PC-9 (cell line): Measurements from ENCODE around the gene UNC13D. TPM values are rescaled to one million over a fixed set of nuclear protein-coding genes. Genes with fewer than 3 reads are reported as not detected.

Source experiments
- BruUV-seq: library from RNA; stranded (reverse); fragments of 400-500 nt; replicated peaks from 2 replicates; lab custom pipeline; 2021; lab: Mats Ljungman, UMichigan
- CTCF ChIA-PET: fragments of 300-600 bp; sonication (Branson Sonifier 250); formaldehyde crosslinking; loops from one replicate; lab custom pipeline; 2022; ENCODE audit warnings: antibody characterized with exemption; lab: Charles Lee
- POLR2A ChIA-PET: fragments of 300-600 bp; sonication (Branson Sonifier 250); formaldehyde crosslinking; loops from one replicate; lab custom pipeline; 2022; ENCODE audit warnings: antibody characterized with exemption; ENCODE audit not compliant: unreplicated experiment; lab: Charles Lee
- DNase-seq, 2 experiments: peaks; one replicate each; pipeline versions ENCODE4 v3.0.0 to v3.0.0-alpha.2; 2015 to 2022; ENCODE audit warnings: mixed read lengths in 1 of 2
- H2AFZ ChIP-seq: fragments of 200-600 bp; sonication (generic); 2 replicates; pipeline ENCODE4 v1.8.1; 2017; ENCODE audit warnings: antibody characterized with exemption
- H3F3A ChIP-seq: fragments of 200-600 bp; sonication (generic); 2 replicates; pipeline ENCODE4 v1.8.1; 2017; ENCODE audit warnings: antibody characterized with exemption, mild to moderate bottlenecking, low read depth; ENCODE audit not compliant: insufficient read depth
- H3K27ac ChIP-seq: fragments of 200-600 bp; sonication (generic); 2 replicates; pipeline ENCODE4 v1.6.1; 2016; ENCODE audit warnings: mixed run types
- H3K27me3 ChIP-seq: fragments of 200-600 bp; sonication (generic); 2 replicates; pipeline ENCODE4 v1.6.1; 2016; ENCODE audit warnings: low read depth, mixed run types; ENCODE audit not compliant: insufficient read depth
- H3K36me3 ChIP-seq: fragments of 200-600 bp; sonication (generic); 2 replicates; pipeline ENCODE4 v1.6.1; 2016; ENCODE audit warnings: low read depth, mixed run types
- H3K4me1 ChIP-seq: fragments of 200-600 bp; sonication (generic); replicated peaks from 2 replicates; pipeline ENCODE4 v1.6.1; 2016; ENCODE audit warnings: mixed run types; ENCODE audit not compliant: insufficient read depth
- H3K4me2 ChIP-seq: fragments of 200-600 bp; sonication (generic); 2 replicates; pipeline ENCODE4 v1.6.1; 2017; ENCODE audit warnings: mixed run types
- H3K4me3 ChIP-seq: fragments of 200-600 bp; sonication (generic); 2 replicates; pipeline ENCODE4 v1.6.1; 2016; ENCODE audit warnings: mixed run types
- H3K79me2 ChIP-seq: fragments of 200-600 bp; sonication (generic); 2 replicates; pipeline ENCODE4 v1.6.1; 2017; ENCODE audit warnings: low read depth, mixed run types
- H3K9me2 ChIP-seq: fragments of 200-600 bp; sonication (generic); 2 replicates; pipeline ENCODE4 v1.8.1; 2017; ENCODE audit warnings: mild to moderate bottlenecking; ENCODE audit not compliant: insufficient read depth
- H3K9me3 ChIP-seq: fragments of 200-600 bp; sonication (generic); 2 replicates; pipeline ENCODE4 v1.8.1; 2016; ENCODE audit warnings: low read depth; ENCODE audit not compliant: insufficient read depth
- H4K20me1 ChIP-seq: fragments of 200-600 bp; sonication (generic); 2 replicates; pipeline ENCODE4 v1.8.1; 2017; ENCODE audit not compliant: insufficient read depth
- EZH2 ChIP-seq: fragments of 200-600 bp; sonication (generic); IDR thresholded peaks from 2 replicates; pipeline ENCODE4 v1.8.0; 2017; ENCODE audit warnings: antibody characterized with exemption, low read depth
- intact Hi-C: fragments of 100-400 bp; cut with micrococcal nuclease; formaldehyde crosslinking; loops from one replicate; pipeline ENCODE4 v1.10.0; 2022; ENCODE audit not compliant: unreplicated experiment
- total RNA-seq: library from RNA; stranded (reverse); gene quantifications from 2 replicates; pipeline ENCODE4 v1.2.3, GENCODE V29; 2021
- TF ChIP-seq, protein P1 (sequence below): fragments of 200-600 bp; sonication (generic); conservative IDR thresholded peaks from 2 replicates; pipeline ENCODE4 v1.6.1; 2017; ENCODE audit warnings: mixed run types, antibody characterized with exemption, mild to moderate bottlenecking, moderate library complexity

Gene UNC13D
- total RNA-seq, 1 experiment from 2014 or later, result 94.4 TPM

DNA sequence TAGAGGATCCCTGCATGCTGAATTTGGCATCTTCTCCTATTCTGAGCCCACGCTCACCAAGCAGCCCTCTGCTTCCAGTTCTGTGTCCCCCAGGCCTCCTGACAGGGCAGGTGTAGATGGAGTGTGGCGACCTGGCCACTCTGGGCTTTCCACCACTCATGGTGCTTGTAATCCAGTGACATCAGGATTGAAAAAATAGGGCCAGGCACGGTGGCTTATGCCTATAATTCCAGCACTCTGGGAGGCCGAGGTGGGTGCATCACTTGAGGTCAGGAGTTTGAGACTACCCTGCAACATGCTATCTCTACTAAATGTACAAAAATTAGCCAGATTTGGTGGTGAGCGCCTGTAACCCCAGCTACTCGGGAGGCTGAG, 30.2 kb downstream of the UNC13D start:
- no peaks in the 10 kb centered on the region for H3K27me3 ChIP-seq
- CTCF ChIA-PET, result no interaction called here
- no peak overlapping the region for H3K27ac ChIP-seq
- TF ChIP-seq, protein P1, sequence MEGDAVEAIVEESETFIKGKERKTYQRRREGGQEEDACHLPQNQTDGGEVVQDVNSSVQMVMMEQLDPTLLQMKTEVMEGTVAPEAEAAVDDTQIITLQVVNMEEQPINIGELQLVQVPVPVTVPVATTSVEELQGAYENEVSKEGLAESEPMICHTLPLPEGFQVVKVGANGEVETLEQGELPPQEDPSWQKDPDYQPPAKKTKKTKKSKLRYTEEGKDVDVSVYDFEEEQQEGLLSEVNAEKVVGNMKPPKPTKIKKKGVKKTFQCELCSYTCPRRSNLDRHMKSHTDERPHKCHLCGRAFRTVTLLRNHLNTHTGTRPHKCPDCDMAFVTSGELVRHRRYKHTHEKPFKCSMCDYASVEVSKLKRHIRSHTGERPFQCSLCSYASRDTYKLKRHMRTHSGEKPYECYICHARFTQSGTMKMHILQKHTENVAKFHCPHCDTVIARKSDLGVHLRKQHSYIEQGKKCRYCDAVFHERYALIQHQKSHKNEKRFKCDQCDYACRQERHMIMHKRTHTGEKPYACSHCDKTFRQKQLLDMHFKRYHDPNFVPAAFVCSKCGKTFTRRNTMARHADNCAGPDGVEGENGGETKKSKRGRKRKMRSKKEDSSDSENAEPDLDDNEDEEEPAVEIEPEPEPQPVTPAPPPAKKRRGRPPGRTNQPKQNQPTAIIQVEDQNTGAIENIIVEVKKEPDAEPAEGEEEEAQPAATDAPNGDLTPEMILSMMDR, result no peak
- TF ChIP-seq EZH2, result no peak
- no peaks in the 10 kb centered on the region for H3K79me2 ChIP-seq
- no peak for DNase-seq
- peaks cover 6% of the 10 kb centered on the region; the same call in 1 of the 2 replicates for H3K36me3 ChIP-seq
- H2AFZ ChIP-seq, result no peak overlapping the region
- H4K20me1 ChIP-seq, result no peaks in the 10 kb centered on the region
- intact Hi-C loops, result no loop called here
- no peak overlapping the region for H3K4me3 ChIP-seq
- H3F3A ChIP-seq, result peaks cover 3% of the 10 kb centered on the region; the same call in 1 of the 2 replicates
- POLR2A ChIA-PET, result no interaction called here
- BruUV-seq, result no TSS peak
- no peak overlapping the region for H3K4me2 ChIP-seq
- no peaks in the 10 kb centered on the region for H3K9me3 ChIP-seq
- H3K9me2 ChIP-seq, result no peaks in the 10 kb centered on the region
- peaks cover 10% of the 10 kb centered on the region for H3K4me1 ChIP-seq

DNA sequence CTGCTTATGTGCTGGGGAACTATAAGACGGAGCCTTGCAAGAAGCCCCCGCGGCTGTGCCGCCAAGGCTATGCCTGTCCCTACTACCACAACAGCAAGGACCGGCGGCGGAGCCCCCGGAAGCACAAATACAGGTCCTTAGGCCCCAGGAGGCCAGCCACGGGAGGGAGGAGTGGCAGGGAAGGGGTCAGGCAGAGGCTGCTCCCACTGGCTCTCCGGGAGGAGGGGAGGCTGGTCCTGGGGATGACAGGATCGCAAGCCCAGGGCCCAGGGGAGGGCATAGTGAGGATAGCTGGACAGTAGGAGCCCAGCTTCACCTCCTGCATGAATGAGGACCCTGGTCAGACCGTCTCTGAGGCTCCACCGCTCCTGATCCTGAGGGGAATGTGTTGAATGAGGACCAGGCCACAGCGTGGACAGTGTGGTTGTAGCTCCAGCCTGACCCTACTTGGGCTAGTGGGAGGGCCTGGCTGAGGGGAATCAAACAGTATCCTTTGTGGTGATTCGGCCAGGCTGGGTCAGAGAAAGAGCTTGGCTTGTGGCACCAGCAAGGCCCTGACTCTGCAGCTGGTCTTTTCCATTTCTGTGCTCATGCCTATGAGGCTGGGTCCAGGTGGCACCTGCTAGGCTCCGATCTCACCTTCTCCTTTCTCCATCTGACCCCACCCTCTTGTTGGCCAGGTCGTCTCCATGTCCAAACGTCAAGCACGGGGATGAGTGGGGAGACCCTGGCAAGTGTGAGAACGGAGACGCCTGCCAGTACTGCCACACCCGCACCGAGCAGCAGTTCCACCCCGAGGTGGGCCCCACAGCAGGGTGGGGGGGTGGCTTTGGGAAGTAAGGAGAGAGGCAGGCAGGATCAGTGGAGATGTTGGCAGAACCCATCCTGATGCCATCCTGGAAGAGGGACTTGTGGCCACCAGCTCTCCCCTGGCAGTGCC, 30.9 kb downstream of the UNC13D start:
- intact Hi-C loops, result no loop called here
- BruUV-seq, result no TSS peak
- Histone ChIP-seq H4K20me1 (no peaks in the 10 kb centered on the region), H3K4me1 (peaks cover 10% of the 10 kb centered on the region), H2AFZ (no peak overlapping the region), H3K9me3 (no peaks in the 10 kb centered on the region), H3K27ac (no peak overlapping the region), H3K4me3 (no peak overlapping the region), H3K27me3 (no peaks in the 10 kb centered on the region), H3K4me2 (no peak overlapping the region), H3F3A (peaks cover 3% of the 10 kb centered on the region; the same call in 1 of the 2 replicates), H3K36me3 (no peaks in the 10 kb centered on the region), H3K9me2 (no peaks in the 10 kb centered on the region), H3K79me2 (no peaks in the 10 kb centered on the region)
- ChIA-PET CTCF (no interaction called here), POLR2A (no interaction called here)
- no peak for DNase-seq
- TF ChIP-seq EZH2, result no peak
- TF ChIP-seq, protein P1, result no peak

DNA sequence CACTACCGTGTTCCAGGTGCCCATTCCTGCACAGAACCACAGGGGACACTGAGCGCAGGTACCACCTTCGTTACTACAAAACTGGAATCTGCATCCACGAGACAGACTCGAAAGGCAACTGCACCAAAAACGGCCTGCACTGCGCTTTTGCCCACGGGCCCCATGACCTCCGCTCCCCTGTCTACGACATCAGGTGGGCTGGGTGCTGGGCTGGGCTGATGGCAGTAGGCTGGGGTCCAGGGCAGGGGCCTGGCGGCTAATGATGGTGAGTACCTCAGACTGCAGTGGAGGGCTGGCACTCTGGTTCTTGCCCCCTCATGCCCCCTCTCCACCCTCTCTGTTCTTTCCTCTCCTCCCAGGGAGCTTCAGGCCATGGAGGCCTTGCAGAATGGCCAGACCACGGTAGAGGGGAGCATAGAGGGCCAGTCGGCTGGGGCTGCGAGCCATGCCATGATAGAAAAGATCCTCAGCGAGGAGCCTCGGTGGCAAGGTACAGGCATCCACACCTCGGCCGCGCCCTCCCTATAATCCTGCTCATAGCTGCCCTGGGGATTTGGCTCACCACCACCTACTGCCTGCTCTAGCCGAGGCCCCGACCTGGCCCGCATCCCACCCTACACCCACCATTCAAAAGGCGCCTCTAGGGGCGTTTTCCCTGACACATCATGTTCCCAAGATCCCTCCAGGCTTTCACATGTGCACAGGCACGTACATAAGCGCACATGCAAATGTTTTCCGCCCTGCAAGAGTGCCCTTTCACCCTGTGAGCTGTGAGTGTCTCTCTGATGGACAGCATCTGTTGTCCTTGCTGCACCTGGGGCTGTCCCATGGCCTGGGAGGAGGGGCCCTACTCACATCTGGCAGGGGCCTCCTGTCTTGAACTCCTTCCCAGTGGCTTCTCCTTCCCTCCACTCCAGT, 31.8 kb downstream of the UNC13D start:
- H3K4me1 ChIP-seq, result peaks cover 10% of the 10 kb centered on the region
- H3K79me2 ChIP-seq, result no peaks in the 10 kb centered on the region
- no peak overlapping the region for H3K27ac ChIP-seq
- no peak for TF ChIP-seq EZH2
- TF ChIP-seq, protein P1, result no peak
- no peak for DNase-seq
- H3F3A ChIP-seq, result peaks cover 3% of the 10 kb centered on the region; the same call in 1 of the 2 replicates
- no peak overlapping the region for H2AFZ ChIP-seq
- no peaks in the 10 kb centered on the region for H3K9me2 ChIP-seq
- H3K9me3 ChIP-seq, result no peaks in the 10 kb centered on the region
- intact Hi-C loops, result no loop called here
- POLR2A ChIA-PET, result interaction anchor here (0.6 kb wide), 1 partner anchor 13 kb away, joined by 5 read pairs; no protein-coding TSS in a partner anchor
- H3K27me3 ChIP-seq, result no peaks in the 10 kb centered on the region
- no peaks in the 10 kb centered on the region for H3K36me3 ChIP-seq
- no peak overlapping the region for H3K4me3 ChIP-seq
- H4K20me1 ChIP-seq, result no peaks in the 10 kb centered on the region
- CTCF ChIA-PET, result no interaction called here
- H3K4me2 ChIP-seq, result no peak overlapping the region
- BruUV-seq, result no TSS peak
